Kidney (tissue), 14 donors: ENCODE measurements around the gene KLKB1. TPM values are rescaled to one million over a fixed set of nuclear protein-coding genes. Genes with fewer than 3 reads are reported as not detected.
A peak's percentile ranks its signal among the peaks of the same experiment; 100 is the strongest.

Experiments used
- DNase-seq, 5 donors: peaks; one replicate each; pipeline ENCODE4 v3.0.0-alpha.2; 2013 to 2020
- FAIRE-seq: peaks from 2 replicates; lab custom pipeline; 2012; peaks lifted over from hg19 to GRCh38; lab: Jason Lieb, UNC
- H3K27ac ChIP-seq, 2 donors: one replicate each; pipeline ENCODE4 v1.7.0; 2013; ENCODE audit warnings: low read depth in 2 of 2, low read length in 2 of 2, inconsistent platforms in 1 of 2
- H3K27me3 ChIP-seq: one replicate; pipeline ENCODE4 v1.7.1; 2013; ENCODE audit warnings: low read length, inconsistent platforms; ENCODE audit not compliant: control insufficient read depth, insufficient read depth
- H3K36me3 ChIP-seq, 3 donors: one replicate each; pipeline versions ENCODE4 v1.7.0 to v1.7.1; 2013; ENCODE audit warnings: low read length in 3 of 3, control low read depth in 1 of 3, inconsistent platforms in 1 of 3; ENCODE audit not compliant: insufficient read depth in 3 of 3, control insufficient read depth in 2 of 3
- H3K4me1 ChIP-seq, 3 donors: one replicate each; pipeline versions ENCODE4 v1.7.0 to v1.7.1; 2013; ENCODE audit warnings: low read length in 3 of 3, inconsistent platforms in 1 of 3, low read depth in 1 of 3; ENCODE audit not compliant: control insufficient read depth in 2 of 3, insufficient read depth in 2 of 3
- H3K4me3 ChIP-seq, 3 donors: one replicate each; pipeline versions ENCODE4 v1.7.0 to v1.8.1; 2013; ENCODE audit warnings: low read length in 3 of 3, control low read depth in 1 of 3, inconsistent platforms in 1 of 3
- H3K9ac ChIP-seq, 3 donors: one replicate each; pipeline versions ENCODE4 v1.7.0 to v1.7.1; 2013; ENCODE audit warnings: low read length in 3 of 3, control low read depth in 1 of 3, inconsistent platforms in 1 of 3
- H3K9me3 ChIP-seq, 3 donors: one replicate each; pipeline versions ENCODE4 v1.7.0 to v1.7.1; 2013; ENCODE audit warnings: low read length in 3 of 3, control low read depth in 1 of 3, inconsistent platforms in 1 of 3; ENCODE audit not compliant: control insufficient read depth in 2 of 3, insufficient read depth in 1 of 3
- intact Hi-C: fragments of 100-400 bp; cut with DNase I; formaldehyde crosslinking; loops from one replicate; pipeline ENCODE4 v1.11.1; 2022
- polyA plus RNA-seq: library from polyadenylated mRNA; stranded (reverse); fragments of 350-450 nt; fragmentation: Illumina TruSeq; extraction: RNeasy Lipid Tissue Mini Kit (QIAGEN cat#74804); gene quantifications from one replicate; pipeline ENCODE4 v1.2.3, GENCODE V29; 2014; ENCODE audit warnings: low read depth, low replicate concordance; ENCODE audit not compliant: insufficient read depth
- total RNA-seq: library from RNA; stranded (reverse); fragmentation: NEBNext Ultra II Directional; extraction: Animal tissue kit (Norgen Biotek cat#: 25700); gene quantifications from one replicate; pipeline ENCODE4 v1.2.1, GENCODE V29; 2021
- TF ChIP-seq, protein P1 (sequence below): IDR thresholded peaks from 3 replicates; pipeline ENCODE4 v1.5.1; 2012; ENCODE audit warnings: mild to moderate bottlenecking, moderate library complexity, borderline replicate concordance; ENCODE audit not compliant: insufficient read depth; ENCODE audit errors: extremely low read depth
- donor health status: control.
- donor health status: control.
- donor health status: control.
- donor health status: control.
- donor health status: control.
- donor health status: DM: yes; HTN: yes; CAD: no.
- donor health status: Normal renal cell carcinoma (clear cell type).

Gene KLKB1
- total and polyA plus RNA-seq, 2 donors from 2014 or later, result 2.1 to 5.7 TPM

DNA sequence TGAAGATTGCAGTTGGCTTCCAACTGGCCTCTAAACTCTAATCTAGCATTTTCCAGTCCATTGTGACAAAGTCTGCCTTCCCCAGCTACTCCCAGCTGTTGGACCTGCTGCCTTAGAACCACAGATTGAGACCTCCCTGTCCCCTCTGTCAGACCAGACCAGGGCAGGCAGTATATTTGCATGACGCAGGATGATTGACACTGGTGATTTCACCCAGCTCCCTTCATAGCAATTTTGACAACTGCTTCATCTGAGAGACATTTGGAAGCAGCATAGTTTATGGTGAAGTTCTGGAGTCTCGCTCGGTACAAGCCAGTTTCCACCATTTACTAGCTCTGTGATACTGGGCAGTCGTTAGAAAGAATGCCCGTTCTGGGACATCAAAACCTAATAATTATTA, 33.5 kb upstream of the KLKB1 start:
- Histone ChIP-seq H3K9ac (no peak overlapping the region), H3K36me3 (peaks cover 0 to 15% (median 8%) of the 10 kb centered on the region in 3 donors), H3K27me3 (no peaks in the 10 kb centered on the region), H3K4me1 (peaks cover 3 to 21% (median 17%) of the 10 kb centered on the region in 3 donors), H3K4me3 (peak overlapping the region in 1 of 3 donors; percentile 30), H3K9me3 (no peaks in the 10 kb centered on the region), H3K27ac (no peak overlapping the region)
- FAIRE-seq, result no peak
- TF ChIP-seq, protein P1, sequence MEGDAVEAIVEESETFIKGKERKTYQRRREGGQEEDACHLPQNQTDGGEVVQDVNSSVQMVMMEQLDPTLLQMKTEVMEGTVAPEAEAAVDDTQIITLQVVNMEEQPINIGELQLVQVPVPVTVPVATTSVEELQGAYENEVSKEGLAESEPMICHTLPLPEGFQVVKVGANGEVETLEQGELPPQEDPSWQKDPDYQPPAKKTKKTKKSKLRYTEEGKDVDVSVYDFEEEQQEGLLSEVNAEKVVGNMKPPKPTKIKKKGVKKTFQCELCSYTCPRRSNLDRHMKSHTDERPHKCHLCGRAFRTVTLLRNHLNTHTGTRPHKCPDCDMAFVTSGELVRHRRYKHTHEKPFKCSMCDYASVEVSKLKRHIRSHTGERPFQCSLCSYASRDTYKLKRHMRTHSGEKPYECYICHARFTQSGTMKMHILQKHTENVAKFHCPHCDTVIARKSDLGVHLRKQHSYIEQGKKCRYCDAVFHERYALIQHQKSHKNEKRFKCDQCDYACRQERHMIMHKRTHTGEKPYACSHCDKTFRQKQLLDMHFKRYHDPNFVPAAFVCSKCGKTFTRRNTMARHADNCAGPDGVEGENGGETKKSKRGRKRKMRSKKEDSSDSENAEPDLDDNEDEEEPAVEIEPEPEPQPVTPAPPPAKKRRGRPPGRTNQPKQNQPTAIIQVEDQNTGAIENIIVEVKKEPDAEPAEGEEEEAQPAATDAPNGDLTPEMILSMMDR, result no peak
- no peak for DNase-seq
- intact Hi-C loops, result no loop called here

DNA sequence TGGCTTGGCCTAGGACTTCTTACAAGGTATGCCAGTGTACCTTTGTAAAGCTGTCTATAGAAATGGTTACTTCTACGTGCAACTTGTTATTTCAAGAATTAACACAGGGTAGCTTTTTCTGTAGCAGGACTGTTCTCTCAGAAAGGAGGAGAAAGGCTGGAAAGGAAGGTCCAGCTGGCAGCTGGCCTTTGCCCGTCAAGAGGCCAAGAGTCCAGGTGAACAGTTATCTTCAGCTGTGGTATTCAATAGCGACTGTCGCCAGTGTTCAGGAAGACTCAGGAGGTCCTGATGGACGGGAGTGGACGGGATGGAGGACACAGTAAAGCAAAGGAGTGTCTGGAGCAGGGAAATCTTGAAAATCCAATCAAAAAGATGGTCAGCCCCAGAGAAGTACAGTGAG, 31.2 kb upstream of the KLKB1 start:
- no peak overlapping the region for H3K9ac ChIP-seq
- no peak overlapping the region for H3K4me3 ChIP-seq
- TF ChIP-seq, protein P1, result no peak
- H3K27me3 ChIP-seq, result no peaks in the 10 kb centered on the region
- intact Hi-C loops, result no loop called here
- peaks cover 0 to 15% (median 8%) of the 10 kb centered on the region in 3 donors for H3K36me3 ChIP-seq
- peaks cover 0 to 9% (median 5%) of the 10 kb centered on the region in 3 donors for H3K4me1 ChIP-seq
- no peak overlapping the region for H3K27ac ChIP-seq
- FAIRE-seq, result no peak
- no peak for DNase-seq
- H3K9me3 ChIP-seq, result no peaks in the 10 kb centered on the region

DNA sequence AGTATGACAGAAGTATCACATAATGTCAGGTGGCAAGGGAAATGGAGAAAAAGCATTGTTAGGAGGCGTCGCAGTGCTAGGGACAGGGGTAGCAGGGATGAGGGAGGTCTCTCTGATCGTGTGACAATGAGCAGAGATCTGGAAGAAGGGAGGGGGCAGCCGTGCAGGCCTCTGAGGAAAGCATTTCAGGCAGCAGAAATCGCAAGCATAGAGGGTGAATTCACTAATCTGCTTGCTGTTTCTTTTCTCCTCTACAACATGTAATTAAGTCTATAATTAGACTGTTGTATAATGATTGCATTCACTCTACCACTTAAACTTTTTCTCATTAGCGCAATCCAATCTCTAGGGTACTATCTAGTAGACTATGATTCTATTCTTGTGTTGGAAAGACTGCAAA, 26.8 kb upstream of the KLKB1 start:
- peaks cover 2 to 15% (median 11%) of the 10 kb centered on the region in 3 donors for H3K36me3 ChIP-seq
- intact Hi-C loops, result no loop called here
- H3K9me3 ChIP-seq, result peaks cover 0 to 3% (median 0%) of the 10 kb centered on the region in 3 donors
- peaks cover 0 to 5% (median 4%) of the 10 kb centered on the region in 3 donors for H3K4me1 ChIP-seq
- H3K9ac ChIP-seq, result no peak overlapping the region
- H3K27me3 ChIP-seq, result no peaks in the 10 kb centered on the region
- no peak overlapping the region for H3K4me3 ChIP-seq
- TF ChIP-seq, protein P1, result no peak
- no peak overlapping the region for H3K27ac ChIP-seq
- no peak for DNase-seq
- no peak for FAIRE-seq

DNA sequence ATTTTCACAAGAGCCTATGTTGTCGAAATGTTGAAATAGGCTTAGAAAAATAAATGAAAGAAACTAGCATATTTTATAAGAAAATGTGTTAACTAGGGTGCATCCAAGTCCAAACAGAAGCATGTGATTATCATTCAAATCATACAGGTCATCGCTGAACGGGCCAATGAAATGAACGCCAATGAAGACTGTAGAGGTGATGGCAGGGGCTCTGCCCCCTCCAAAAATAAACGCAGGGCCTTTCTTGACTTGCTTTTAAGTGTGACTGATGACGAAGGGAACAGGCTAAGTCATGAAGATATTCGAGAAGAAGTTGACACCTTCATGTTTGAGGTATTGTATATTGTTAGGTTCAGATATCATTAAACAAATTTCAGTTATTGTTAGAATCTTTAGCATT, 26.3 kb upstream of the KLKB1 start:
- H3K4me1 ChIP-seq, result peaks cover 0 to 4% (median under 1%) of the 10 kb centered on the region in 3 donors
- TF ChIP-seq, protein P1, result no peak
- FAIRE-seq, result no peak
- no peak overlapping the region for H3K4me3 ChIP-seq
- peaks cover 2 to 16% (median 13%) of the 10 kb centered on the region in 3 donors for H3K36me3 ChIP-seq
- intact Hi-C loops, result no loop called here
- H3K9me3 ChIP-seq, result peaks cover 0 to 3% (median 0%) of the 10 kb centered on the region in 3 donors
- no peak overlapping the region for H3K27ac ChIP-seq
- DNase-seq, result no peak
- H3K27me3 ChIP-seq, result no peaks in the 10 kb centered on the region
- no peak overlapping the region for H3K9ac ChIP-seq
